Neural cell (in vitro differentiated cells): ENCODE data around the gene PGC.

Experiments used
- EZH2 ChIP-seq: fragments of 200-600, 300-800 bp; shearing (Covaris generic), sonication (generic); IDR thresholded peaks from 2 replicates; pipeline ENCODE4 v1.6.1; 2014; ENCODE audit warnings: antibody characterized with exemption, low read length, borderline replicate concordance, mild to moderate bottlenecking; ENCODE audit not compliant: insufficient read depth, poor library complexity, severe bottlenecking
- TAF1 ChIP-seq: IDR thresholded peaks from 2 replicates; pipeline ENCODE4 v1.6.1; 2012; ENCODE audit warnings: low read depth
- TF ChIP-seq, protein P1 (sequence below): fragments of 450-650 bp; IDR thresholded peaks from 2 replicates; pipeline ENCODE4 v1.5.1; 2014; ENCODE audit warnings: antibody characterized with exemption, mild to moderate bottlenecking, moderate library complexity; ENCODE audit not compliant: poor library complexity, severe bottlenecking
- TF ChIP-seq, protein P2 (sequence below): IDR thresholded peaks from 2 replicates; pipeline ENCODE4 v1.6.1; 2012; ENCODE audit warnings: borderline replicate concordance

DNA sequence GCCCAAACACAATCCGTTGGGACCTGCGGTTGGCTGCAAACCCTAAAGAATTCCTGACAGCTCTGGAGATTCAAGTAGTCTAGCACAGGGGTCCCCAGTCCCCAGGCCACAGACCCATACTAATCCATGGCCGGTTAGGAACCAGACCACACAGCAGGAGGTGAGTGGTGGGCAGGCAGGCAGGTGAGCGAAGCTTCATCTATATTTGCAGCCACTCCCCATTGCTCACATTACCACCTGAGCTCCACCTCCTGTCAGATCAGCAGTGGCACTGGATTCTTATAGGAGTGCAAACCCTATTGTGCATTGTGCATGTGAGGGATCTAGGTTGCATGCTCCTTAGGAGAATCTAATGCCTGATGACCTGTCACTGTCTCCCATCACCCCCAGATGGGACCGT, 28.4 kb downstream of the PGC start:
- TF ChIP-seq, protein P1, sequence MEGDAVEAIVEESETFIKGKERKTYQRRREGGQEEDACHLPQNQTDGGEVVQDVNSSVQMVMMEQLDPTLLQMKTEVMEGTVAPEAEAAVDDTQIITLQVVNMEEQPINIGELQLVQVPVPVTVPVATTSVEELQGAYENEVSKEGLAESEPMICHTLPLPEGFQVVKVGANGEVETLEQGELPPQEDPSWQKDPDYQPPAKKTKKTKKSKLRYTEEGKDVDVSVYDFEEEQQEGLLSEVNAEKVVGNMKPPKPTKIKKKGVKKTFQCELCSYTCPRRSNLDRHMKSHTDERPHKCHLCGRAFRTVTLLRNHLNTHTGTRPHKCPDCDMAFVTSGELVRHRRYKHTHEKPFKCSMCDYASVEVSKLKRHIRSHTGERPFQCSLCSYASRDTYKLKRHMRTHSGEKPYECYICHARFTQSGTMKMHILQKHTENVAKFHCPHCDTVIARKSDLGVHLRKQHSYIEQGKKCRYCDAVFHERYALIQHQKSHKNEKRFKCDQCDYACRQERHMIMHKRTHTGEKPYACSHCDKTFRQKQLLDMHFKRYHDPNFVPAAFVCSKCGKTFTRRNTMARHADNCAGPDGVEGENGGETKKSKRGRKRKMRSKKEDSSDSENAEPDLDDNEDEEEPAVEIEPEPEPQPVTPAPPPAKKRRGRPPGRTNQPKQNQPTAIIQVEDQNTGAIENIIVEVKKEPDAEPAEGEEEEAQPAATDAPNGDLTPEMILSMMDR = no peak
- TF ChIP-seq, protein P2, sequence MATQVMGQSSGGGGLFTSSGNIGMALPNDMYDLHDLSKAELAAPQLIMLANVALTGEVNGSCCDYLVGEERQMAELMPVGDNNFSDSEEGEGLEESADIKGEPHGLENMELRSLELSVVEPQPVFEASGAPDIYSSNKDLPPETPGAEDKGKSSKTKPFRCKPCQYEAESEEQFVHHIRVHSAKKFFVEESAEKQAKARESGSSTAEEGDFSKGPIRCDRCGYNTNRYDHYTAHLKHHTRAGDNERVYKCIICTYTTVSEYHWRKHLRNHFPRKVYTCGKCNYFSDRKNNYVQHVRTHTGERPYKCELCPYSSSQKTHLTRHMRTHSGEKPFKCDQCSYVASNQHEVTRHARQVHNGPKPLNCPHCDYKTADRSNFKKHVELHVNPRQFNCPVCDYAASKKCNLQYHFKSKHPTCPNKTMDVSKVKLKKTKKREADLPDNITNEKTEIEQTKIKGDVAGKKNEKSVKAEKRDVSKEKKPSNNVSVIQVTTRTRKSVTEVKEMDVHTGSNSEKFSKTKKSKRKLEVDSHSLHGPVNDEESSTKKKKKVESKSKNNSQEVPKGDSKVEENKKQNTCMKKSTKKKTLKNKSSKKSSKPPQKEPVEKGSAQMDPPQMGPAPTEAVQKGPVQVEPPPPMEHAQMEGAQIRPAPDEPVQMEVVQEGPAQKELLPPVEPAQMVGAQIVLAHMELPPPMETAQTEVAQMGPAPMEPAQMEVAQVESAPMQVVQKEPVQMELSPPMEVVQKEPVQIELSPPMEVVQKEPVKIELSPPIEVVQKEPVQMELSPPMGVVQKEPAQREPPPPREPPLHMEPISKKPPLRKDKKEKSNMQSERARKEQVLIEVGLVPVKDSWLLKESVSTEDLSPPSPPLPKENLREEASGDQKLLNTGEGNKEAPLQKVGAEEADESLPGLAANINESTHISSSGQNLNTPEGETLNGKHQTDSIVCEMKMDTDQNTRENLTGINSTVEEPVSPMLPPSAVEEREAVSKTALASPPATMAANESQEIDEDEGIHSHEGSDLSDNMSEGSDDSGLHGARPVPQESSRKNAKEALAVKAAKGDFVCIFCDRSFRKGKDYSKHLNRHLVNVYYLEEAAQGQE = no peak
- TF ChIP-seq EZH2 = no peak
- no peak for TF ChIP-seq TAF1
